ENCODE measurements around the gene LDLRAD1. TPM values are rescaled to one million over a fixed set of nuclear protein-coding genes. Genes with fewer than 3 reads are reported as not detected.

The LDLRAD1 gene
- total and polyA plus RNA-seq, 2 of the 13 experiments (the other 11 are each of a cell fraction or from before 2014, with no cell fraction given), result 2.5 to 14.0 TPM

GRCh38 chr1:54052934-54053744 is 35.2 kb upstream of the LDLRAD1 start, which contains the start of the genes TCEANC2 and TMEM59 (continued):
- TF ChIP-seq ATF2 (CRISPR knock-in tag; IDR thresholded peaks at IDR 0.05) (peak; percentile 63), RFXANK (CRISPR knock-in tag; IDR thresholded peaks at IDR 0.05) (no peak; the same call in 1 of the 2 replicates), NFE2 (CRISPR knock-in tag; IDR thresholded peaks at IDR 0.05) (no peak), FOXP1 (IDR thresholded peaks at IDR 0.05) (no peak), FOXP1 (CRISPR knock-in tag; IDR thresholded peaks at IDR 0.05) (peak; percentile 46; the same call in 1 of the 2 replicates), MTA3 (CRISPR knock-in tag; IDR thresholded peaks at IDR 0.05) (no peak), TP53 (CRISPR knock-in tag; conservative IDR thresholded peaks at IDR 0.05) (no peak), ZMYM3 (CRISPR knock-in tag; IDR thresholded peaks at IDR 0.05) (no peak), NFRKB (IDR thresholded peaks at IDR 0.05) (peak; percentile 36), SNAI1 (CRISPR knock-in tag; IDR thresholded peaks at IDR 0.05; ENCODE audit: borderline replicate concordance) (peak; percentile 67; the same call in 1 of the 2 replicates), PHF5A (CRISPR knock-in tag; IDR thresholded peaks at IDR 0.05; ENCODE audit: low read depth, unreplicated experiment) (no peak), NAIF1 (CRISPR knock-in tag; IDR thresholded peaks at IDR 0.05; ENCODE audit: borderline replicate concordance) (peak; percentile 99), ISL2 (CRISPR knock-in tag; IDR thresholded peaks at IDR 0.05) (peak; percentile 65; the same call in 1 of the 2 replicates), TFAP4 (IDR thresholded peaks at IDR 0.05; ENCODE audit: borderline replicate concordance, low read depth) (peak; percentile 58; the same call in 1 of the 2 replicates), ZSCAN20 (CRISPR knock-in tag; IDR thresholded peaks at IDR 0.05; ENCODE audit: borderline replicate concordance) (no peak), ZNF570 (CRISPR knock-in tag; IDR thresholded peaks at IDR 0.05; ENCODE audit: borderline replicate concordance) (no peak), ZNF367 (CRISPR knock-in tag; IDR thresholded peaks at IDR 0.05; ENCODE audit: borderline replicate concordance) (no peak), SKI (IDR thresholded peaks at IDR 0.05; ENCODE audit: partially characterized antibody) (no peak), ZNF749 (CRISPR knock-in tag; IDR thresholded peaks at IDR 0.05; ENCODE audit: borderline replicate concordance) (no peak), SSRP1 (CRISPR knock-in tag; IDR thresholded peaks at IDR 0.05) (peak; percentile 55), MAX (IDR thresholded peaks at IDR 0.05) (peak; percentile 86), ELK4 (CRISPR knock-in tag; IDR thresholded peaks at IDR 0.05; ENCODE audit: borderline replicate concordance) (no peak), HOXA3 (CRISPR knock-in tag; IDR thresholded peaks at IDR 0.05) (peak; percentile 88), ARNTL (CRISPR knock-in tag; IDR thresholded peaks at IDR 0.05) (no peak), HOXD1 (CRISPR knock-in tag; IDR thresholded peaks at IDR 0.05) (no peak)

All from HepG2 (cell line).